Measurements from ENCODE around the gene GNB3.

- no peak for TF ChIP-seq CTCF (IDR thresholded peaks at IDR 0.05)
- no peak for TF ChIP-seq POLR2A (IDR thresholded peaks at IDR 0.05)
- TF ChIP-seq EP300 (IDR thresholded peaks at IDR 0.05), result no peak
Measured at GRCh38 chr12:6854036-6854435, 13.3 kb downstream of the GNB3 start.

All from stomach (tissue), 4 donors.